GM23338 (cell line): ENCODE results near the gene ZBTB39. TPM values are rescaled to one million over a fixed set of nuclear protein-coding genes. Genes with fewer than 3 reads are reported as not detected.

Experiments used
- ATAC-seq: fragments of 200-7000 bp; cut with Tn5 transposase; 3 replicates; pipeline ENCODE4 v1.9.1; 2020
- DNase-seq: peaks from one replicate; pipeline ENCODE4 v3.0.0-alpha.2; 2015; ENCODE audit warnings: low spot score
- H2AFZ ChIP-seq: fragments of 200-600 bp; sonication (generic); 2 replicates; pipeline ENCODE4 v1.8.0; 2016; ENCODE audit warnings: antibody characterized with exemption, mild to moderate bottlenecking, moderate library complexity
- H3F3A ChIP-seq: fragments of 200-600 bp; sonication (generic); replicated peaks from 2 replicates; pipeline ENCODE4 v1.8.0; 2017; ENCODE audit warnings: antibody characterized with exemption, mixed run types, low read depth
- H3K27ac ChIP-seq: fragments of 200-600 bp; sonication (generic); 2 replicates; pipeline ENCODE4 v1.6.1; 2016; ENCODE audit warnings: low read depth
- H3K27me3 ChIP-seq: fragments of 200-600 bp; sonication (generic); 2 replicates; pipeline ENCODE4 v1.8.0; 2016; ENCODE audit warnings: mild to moderate bottlenecking, mixed run types, moderate library complexity; ENCODE audit not compliant: insufficient read depth
- H3K36me3 ChIP-seq: fragments of 200-600 bp; sonication (generic); 2 replicates; pipeline ENCODE4 v1.8.0; 2016; ENCODE audit warnings: mild to moderate bottlenecking; ENCODE audit not compliant: insufficient read depth
- H3K4me1 ChIP-seq: fragments of 200-600 bp; sonication (generic); 2 replicates; pipeline ENCODE4 v1.8.0; 2016; ENCODE audit warnings: mild to moderate bottlenecking, moderate library complexity; ENCODE audit not compliant: insufficient read depth
- H3K4me2 ChIP-seq: fragments of 200-600 bp; sonication (generic); 2 replicates; pipeline ENCODE4 v1.7.1; 2017; ENCODE audit warnings: mixed run types
- H3K4me3 ChIP-seq: fragments of 200-600 bp; sonication (generic); 2 replicates; pipeline ENCODE4 v1.6.1; 2016; ENCODE audit warnings: mixed run types
- H3K79me2 ChIP-seq: fragments of 200-600 bp; sonication (generic); replicated peaks from 2 replicates; pipeline ENCODE4 v1.8.0; 2017; ENCODE audit warnings: mild to moderate bottlenecking; ENCODE audit not compliant: insufficient read depth
- H3K9me2 ChIP-seq: fragments of 200-600 bp; sonication (generic); 2 replicates; pipeline ENCODE4 v1.8.0; 2017; ENCODE audit not compliant: insufficient read depth
- H4K20me1 ChIP-seq: fragments of 200-600 bp; sonication (generic); replicated peaks from 2 replicates; pipeline ENCODE4 v1.8.0; 2017; ENCODE audit warnings: mild to moderate bottlenecking; ENCODE audit not compliant: insufficient read depth
- H3K27ac Mint-ChIP-seq: 2 replicates; pipeline ENCODE4 v1.8.0; 2020; ENCODE audit warnings: inconsistent platforms, mild to moderate bottlenecking, moderate library complexity, mixed read lengths
- H3K27me3 Mint-ChIP-seq: 3 replicates; pipeline ENCODE4 v1.8.0; 2022; ENCODE audit warnings: low read depth, mild to moderate bottlenecking, moderate library complexity, mixed read lengths, inconsistent platforms; ENCODE audit not compliant: insufficient read depth, poor library complexity
- H3K36me3 Mint-ChIP-seq: 3 replicates; pipeline ENCODE4 v1.8.0; 2021; ENCODE audit warnings: low read depth, mild to moderate bottlenecking, inconsistent platforms, moderate library complexity, mixed read lengths
- H3K4me1 Mint-ChIP-seq: 3 replicates; pipeline ENCODE4 v1.8.0; 2020; ENCODE audit warnings: mild to moderate bottlenecking, inconsistent platforms, mixed read lengths
- H3K4me3 Mint-ChIP-seq: 3 replicates; pipeline ENCODE4 v1.8.0; 2021; ENCODE audit warnings: moderate library complexity, mild to moderate bottlenecking, inconsistent platforms, mixed read lengths
- H3K9me3 Mint-ChIP-seq: 3 replicates; pipeline ENCODE4 v1.8.0; 2020; ENCODE audit warnings: moderate library complexity, mild to moderate bottlenecking, inconsistent platforms, mixed read lengths
- CTCF ChIP-seq, 2 experiments: fragments of 200-600 bp in 1 of 2; sonication (generic) in 1 of 2; conservative IDR thresholded peaks; 2 replicates each; pipeline versions ENCODE4 v1.5.1 to v1.6.1; 2016 to 2017; ENCODE audit warnings: antibody characterized with exemption in 2 of 2, low read depth in 2 of 2, mild to moderate bottlenecking in 2 of 2, moderate library complexity in 1 of 2
- JUNB ChIP-seq: IDR thresholded peaks from one replicate; pipeline ENCODE4 v1.6.1; 2016; ENCODE audit warnings: antibody characterized with exemption; ENCODE audit not compliant: unreplicated experiment
- NANOG ChIP-seq: IDR thresholded peaks from 2 replicates; pipeline ENCODE4 v1.6.1; 2016; ENCODE audit warnings: antibody characterized with exemption, borderline replicate concordance
- REST ChIP-seq: IDR thresholded peaks from one replicate; pipeline ENCODE4 v1.6.1; 2018; ENCODE audit warnings: antibody characterized with exemption; ENCODE audit not compliant: unreplicated experiment
- STAT1 ChIP-seq: IDR thresholded peaks from one replicate; pipeline ENCODE4 v1.6.1; 2016; ENCODE audit warnings: antibody characterized with exemption; ENCODE audit not compliant: unreplicated experiment
- ZNF114 ChIP-seq: fragments of 250-450 bp; sonication (Bioruptor Pico); IDR thresholded peaks from 2 replicates; pipeline ENCODE4 v1.5.0; 2020; ENCODE audit warnings: mild to moderate bottlenecking, moderate library complexity
- ZNF331 ChIP-seq: fragments of 250-450 bp; sonication (Bioruptor Pico); IDR thresholded peaks from 2 replicates; pipeline ENCODE4 v1.5.0; 2020; ENCODE audit warnings: low read depth, mild to moderate bottlenecking, moderate library complexity
- polyA plus RNA-seq: library from polyadenylated mRNA; unstranded; fragments of >200 nt; fragmentation: Nextera tagmentation; extraction: Ambion mirVana; gene quantifications from 2 replicates; pipeline ENCODE4 v1.2.1, GENCODE V29; 2016
- total RNA-seq: library from RNA; depleted of rRNA; stranded (reverse); fragments of >200 nt; shearing (Covaris generic); gene quantifications from 2 replicates; pipeline ENCODE4 v1.2.3, GENCODE V29; 2014

Gene ZBTB39
- total and polyA plus RNA-seq, 2 experiments from 2014 or later: 6.6 to 26.7 TPM

GRCh38 chr12:56957229-56958052 is 48.9 kb downstream of the ZBTB39 start, which contains the start of gene RDH16:
TSS of gene RDH16 (minus strand) at chr12:56957608. CDS start at chr12:56957462, 146 bp downstream.
- ATAC-seq: no peak
- H3K79me2 ChIP-seq: no peaks in the 10 kb centered on the region
- TF ChIP-seq ZNF331 (CRISPR knock-in tag) (no peak), REST (no peak)

GRCh38 chr12:56955631-56956256 is 50.6 kb downstream of the ZBTB39 start:
- Histone ChIP-seq H3K27ac (no peak overlapping the region), H2AFZ (no peak overlapping the region), H3K36me3 (no peaks in the 10 kb centered on the region), H3K9me2 (peaks cover 4% of the 10 kb centered on the region; the same call in 1 of the 2 replicates), H3K79me2 (no peaks in the 10 kb centered on the region), H3F3A (no peaks in the 10 kb centered on the region), H3K27me3 (no peaks in the 10 kb centered on the region), H3K4me3 (no peak overlapping the region), H3K4me2 (no peak overlapping the region), H3K4me1 (no peaks in the 10 kb centered on the region), H4K20me1 (no peaks in the 10 kb centered on the region)
- DNase-seq (no peak), ATAC-seq (no peak)
- Mint-ChIP-seq H3K36me3 (peaks cover 5% of the 10 kb centered on the region), H3K9me3 (peaks cover 54% of the 10 kb centered on the region), H3K27ac (no peak overlapping the region), H3K27me3 (peaks cover 10% of the 10 kb centered on the region), H3K4me1 (no peaks in the 10 kb centered on the region), H3K4me3 (no peak overlapping the region)
- TF ChIP-seq STAT1 (no peak), ZNF331 (CRISPR knock-in tag) (no peak)

More at GRCh38 chr12:56957229-56958052, 48.9 kb downstream of the ZBTB39 start, which contains the start of gene RDH16:
- no peak within 1 kb of the TSS for H3K27ac Mint-ChIP-seq
- no peak within 1 kb of the TSS for H3K4me3 ChIP-seq
- no peaks in the 10 kb centered on the region for H4K20me1 ChIP-seq
- H3K9me3 Mint-ChIP-seq: peaks cover 65% of the 10 kb centered on the region
- no peak for DNase-seq
- H3K27me3 Mint-ChIP-seq: peaks cover 9% of the 10 kb centered on the region
- H3K4me1 Mint-ChIP-seq: no peaks in the 10 kb centered on the region
- no peaks in the 10 kb centered on the region for H3K9me2 ChIP-seq
- no peak within 1 kb of the TSS for H3K4me3 Mint-ChIP-seq
- no peak within 1 kb of the TSS for H3K27ac ChIP-seq
- H3K4me2 ChIP-seq: no peak within 1 kb of the TSS
- no peaks in the 10 kb centered on the region for H3K4me1 ChIP-seq
- no peak within 1 kb of the TSS for H2AFZ ChIP-seq
- H3F3A ChIP-seq: no peaks in the 10 kb centered on the region
- H3K27me3 ChIP-seq: no peaks in the 10 kb centered on the region
- H3K36me3 Mint-ChIP-seq: peaks cover 11% of the 10 kb centered on the region
- no peaks in the 10 kb centered on the region for H3K36me3 ChIP-seq

- no peak for DNase-seq
- Histone ChIP-seq H3K4me1 (no peaks in the 10 kb centered on the region), H3K36me3 (no peaks in the 10 kb centered on the region), H3K4me3 (no peak overlapping the region), H3K79me2 (no peaks in the 10 kb centered on the region), H3K9me2 (peaks cover 4% of the 10 kb centered on the region; the same call in 1 of the 2 replicates), H2AFZ (no peak overlapping the region), H3K4me2 (no peak overlapping the region), H3K27ac (no peak overlapping the region), H3K27me3 (no peaks in the 10 kb centered on the region), H4K20me1 (no peaks in the 10 kb centered on the region), H3F3A (no peaks in the 10 kb centered on the region)
- ATAC-seq: no peak
- H3K4me3 Mint-ChIP-seq: no peak overlapping the region
- no peaks in the 10 kb centered on the region for H3K4me1 Mint-ChIP-seq
- no peak overlapping the region for H3K27ac Mint-ChIP-seq
- peaks cover 5% of the 10 kb centered on the region for H3K36me3 Mint-ChIP-seq
- H3K27me3 Mint-ChIP-seq: peaks cover 12% of the 10 kb centered on the region
- peaks cover 48% of the 10 kb centered on the region for H3K9me3 Mint-ChIP-seq
- no peak for TF ChIP-seq ZNF114
- no peak for TF ChIP-seq REST
- TF ChIP-seq NANOG: no peak
- no peak for TF ChIP-seq CTCF (conservative IDR thresholded peaks at IDR 0.05; ENCODE audit: low read depth in 2 of 2)
- TF ChIP-seq JUNB: no peak
Observed at GRCh38 chr12:56954958-56955355, 51.4 kb downstream of the ZBTB39 start.
